Fibroblast of skin of back (primary cell): ENCODE data around the gene GNE.
"Not testable (repeated sequence)": the region's sequence is repeated elsewhere in the genome, so short reads cannot be mapped to it uniquely, and the experiment has no call there.

Experiments used
- DNase-seq: peaks from one replicate; pipeline ENCODE4 v3.0.0-alpha.2; 2013

The GNE gene

GRCh38 chr9:36264896-36265295, 6.6 kb upstream of the GNE start:
- DNase-seq = no peak

DNA sequence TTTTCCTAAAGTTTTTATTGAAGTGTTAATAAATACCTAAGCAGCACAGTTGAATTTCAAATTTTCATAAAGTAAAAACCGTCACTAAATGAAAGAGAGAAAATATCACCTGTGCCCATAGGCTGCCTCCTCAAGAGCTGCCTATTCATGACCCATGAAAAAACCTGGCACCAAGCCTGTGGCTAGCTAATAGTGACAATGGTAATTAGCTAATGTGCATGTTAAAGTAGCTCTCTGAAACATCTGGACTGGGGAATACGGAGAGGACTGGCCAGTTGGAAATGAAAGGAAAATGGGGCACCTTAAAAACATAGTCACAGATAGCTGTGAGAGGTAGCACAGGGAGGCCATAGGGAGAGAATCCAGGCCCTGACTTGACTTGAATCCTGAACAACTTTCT, 5.4 kb upstream of the GNE start:
- DNase-seq = no peak

DNA sequence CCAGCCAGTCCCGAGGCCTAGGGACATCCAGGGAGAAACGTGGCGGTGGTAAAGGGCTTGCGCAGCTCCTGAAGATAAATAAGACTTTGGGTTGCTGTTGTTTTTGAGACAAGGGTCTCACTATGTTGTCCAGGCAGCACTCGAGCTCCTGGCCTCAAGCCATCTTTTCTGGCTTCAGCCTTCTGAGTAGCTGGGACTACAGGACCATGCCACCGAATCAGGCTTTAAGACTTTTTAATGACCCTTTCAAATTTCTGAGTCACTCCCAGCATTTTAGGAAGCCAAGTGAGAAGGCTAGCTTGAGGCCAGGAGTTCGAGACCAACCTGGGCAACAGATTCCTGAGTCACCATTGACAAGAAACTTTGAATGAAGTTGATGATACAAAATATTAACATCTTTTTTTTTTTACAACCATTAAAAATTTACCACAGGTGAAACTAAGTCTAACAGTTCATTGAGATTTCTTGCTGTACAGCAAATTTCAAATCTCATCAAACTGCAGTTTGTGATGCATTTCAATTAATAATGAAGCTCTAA, 817 bp upstream of the GNE start:
- no peak for DNase-seq

GRCh38 chr9:36251428-36251827, 6.8 kb downstream of the GNE start:
- no peak for DNase-seq

- DNase-seq = no peak
These were observed 8.2 kb downstream of the GNE start for GRCh38 chr9:36250079-36250478.

GRCh38 chr9:36249189-36249588, 9.1 kb downstream of the GNE start:
- no peak for DNase-seq

DNA sequence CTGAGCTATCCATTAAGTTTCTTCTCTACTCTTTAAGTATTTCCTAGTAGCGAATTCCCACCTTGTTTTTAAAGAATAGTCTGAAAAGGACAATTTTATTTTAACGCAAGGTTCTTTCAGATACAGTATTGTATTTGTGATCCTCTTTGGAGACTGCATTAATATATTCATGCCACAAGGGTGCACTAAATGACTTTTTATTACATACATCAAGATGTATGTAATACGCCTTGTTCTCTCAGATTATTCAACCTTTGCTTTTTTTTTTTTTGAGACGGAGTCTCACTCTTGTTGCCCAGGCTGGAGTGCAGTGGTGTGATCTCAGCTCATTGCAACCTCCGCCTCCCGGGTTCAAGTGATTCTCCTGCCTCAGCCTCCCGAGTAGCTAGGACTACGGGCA, 10.2 kb downstream of the GNE start:
- DNase-seq = peak; percentile 63

DNA sequence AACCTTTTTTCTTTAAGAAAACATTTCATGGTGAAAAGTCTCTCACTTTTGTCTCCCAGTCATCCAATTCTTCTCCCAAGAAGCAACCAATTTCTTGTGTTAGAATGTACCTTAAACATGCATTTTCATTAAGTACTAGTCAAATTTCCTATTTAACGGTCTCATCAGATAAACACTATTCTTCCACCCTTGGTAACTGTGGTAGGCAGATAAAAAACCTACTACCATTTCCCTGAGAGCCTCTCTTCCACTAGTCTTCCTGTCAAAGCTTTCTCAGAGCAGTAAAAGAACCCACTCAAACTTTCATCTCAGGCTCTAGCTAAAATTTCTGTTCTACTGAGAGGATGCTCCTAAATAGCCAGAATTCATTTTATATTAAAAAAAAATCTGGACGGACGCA, 10.9 kb downstream of the GNE start:
- DNase-seq = no peak

- no peak for DNase-seq
These were observed 12.3 kb downstream of the GNE start for GRCh38 chr9:36245906-36246305.

DNA sequence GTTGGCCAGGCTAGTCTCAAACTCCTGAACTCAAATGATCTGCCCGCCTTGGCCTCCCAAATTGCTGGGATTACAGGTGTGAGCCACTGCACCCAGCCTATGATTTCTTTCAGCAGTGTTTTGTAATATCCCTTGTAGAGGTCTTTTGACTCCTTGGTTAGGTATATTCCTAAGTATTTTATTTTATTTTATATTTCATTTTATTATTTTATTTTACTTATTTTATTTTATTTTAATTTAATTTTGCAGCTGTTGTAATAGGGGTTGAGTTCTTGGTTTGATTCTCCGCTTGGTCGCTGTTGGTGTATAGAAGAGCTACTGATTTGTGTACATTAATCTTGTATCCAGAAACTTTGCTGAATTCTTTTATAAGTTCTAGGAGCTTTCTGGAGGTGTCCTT, 18.6 kb downstream of the GNE start:
- DNase-seq = not testable (repeated sequence)

DNA sequence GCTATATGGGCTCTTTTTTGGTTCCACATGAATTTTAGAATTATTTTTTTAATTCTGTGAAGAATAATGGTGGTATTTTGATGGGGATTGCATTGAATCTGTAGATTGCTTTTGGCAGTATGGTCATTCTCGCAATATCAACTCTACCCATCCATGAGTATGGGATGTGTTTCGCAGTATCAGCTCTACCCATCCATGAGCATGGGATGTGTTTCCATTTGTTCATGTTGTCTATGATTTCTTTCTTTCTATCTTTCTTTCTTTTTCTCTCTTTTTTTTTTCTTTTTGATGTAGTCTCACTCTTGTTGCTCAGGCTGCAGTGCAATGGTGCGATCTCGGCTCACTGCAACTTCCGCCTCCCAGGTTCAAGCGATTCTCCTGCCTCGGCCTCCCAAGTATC, 19.0 kb downstream of the GNE start:
- DNase-seq = not testable (repeated sequence)

GRCh38 chr9:36237230-36237629, 21.0 kb downstream of the GNE start:
- no peak for DNase-seq

DNA sequence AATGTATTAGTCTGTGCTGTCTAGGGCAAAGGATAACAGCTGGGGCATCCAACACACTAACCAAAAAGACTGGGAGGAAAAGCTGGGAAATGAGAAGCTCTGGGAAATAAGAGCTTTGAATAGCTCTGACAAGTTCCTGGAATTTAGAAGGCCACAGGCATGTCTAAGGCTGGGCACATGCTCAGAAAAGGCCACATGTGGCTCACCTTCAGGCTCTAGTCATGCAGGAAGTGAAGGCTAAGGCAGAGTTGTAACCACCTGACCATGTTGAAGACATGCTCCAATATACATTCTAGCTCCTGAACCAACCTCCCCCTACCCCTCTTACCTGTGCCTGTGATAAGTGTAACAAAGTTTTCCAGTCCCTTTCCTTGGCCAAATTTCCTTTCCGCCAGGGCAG, 35.8 kb downstream of the GNE start:
- no peak for DNase-seq

DNA sequence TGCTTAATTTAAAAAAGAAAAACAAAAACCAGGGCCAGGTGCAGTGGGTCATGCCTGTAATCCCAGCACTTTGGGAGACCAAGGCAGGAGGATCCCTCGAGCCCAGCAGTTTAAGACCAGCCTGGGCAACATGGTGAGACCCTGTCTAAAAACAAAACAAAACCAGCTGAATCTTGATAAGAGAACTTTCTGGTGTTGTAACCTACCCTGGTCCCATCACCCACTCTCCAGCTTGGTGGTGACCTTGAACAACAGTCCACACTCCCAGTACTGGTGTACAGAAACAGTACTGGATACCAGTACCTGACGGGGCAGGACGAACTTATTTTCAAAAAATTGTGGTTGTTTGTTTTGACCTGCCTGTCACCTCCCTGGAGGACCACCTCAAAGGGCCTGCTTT, 36.6 kb downstream of the GNE start:
- DNase-seq = no peak

GRCh38 chr9:36218411-36218901, 39.8 kb downstream of the GNE start:
- no peak for DNase-seq

GRCh38 chr9:36218011-36218410, 40.2 kb downstream of the GNE start:
- DNase-seq = no peak

DNA sequence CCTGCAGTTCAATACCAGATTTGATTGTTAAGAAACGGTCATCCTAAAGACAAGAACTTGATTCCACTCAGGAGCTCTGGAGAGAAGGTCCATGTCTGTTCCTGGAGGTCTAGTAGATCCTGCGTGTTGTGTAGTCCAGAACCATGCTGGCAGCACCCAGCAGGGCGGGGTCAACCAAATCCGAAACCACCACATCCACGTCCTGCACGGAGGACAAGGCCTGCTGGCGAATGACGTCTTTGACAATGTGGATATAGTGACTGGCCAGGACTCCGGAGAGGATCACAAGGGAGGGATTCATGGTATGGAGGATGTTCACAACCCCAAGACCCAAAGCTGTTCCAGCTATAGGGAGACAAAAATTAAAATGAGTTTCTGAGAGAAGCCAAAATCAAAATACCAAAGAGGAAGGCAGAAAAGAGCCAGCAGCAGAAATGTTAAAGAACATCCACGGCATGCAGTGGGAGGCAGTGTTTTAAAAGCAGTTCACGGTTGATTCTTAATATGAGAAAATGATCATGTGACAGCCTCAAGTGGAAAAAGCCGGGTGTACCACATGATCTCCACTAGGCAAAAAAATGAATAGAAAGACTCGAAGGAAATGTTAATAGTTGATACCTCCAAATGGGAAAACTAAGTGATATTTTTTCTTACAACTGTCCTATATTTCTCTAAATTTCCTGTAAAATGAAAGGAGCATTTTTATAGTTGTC, 40.8 kb downstream of the GNE start:
- no peak for DNase-seq

DNA sequence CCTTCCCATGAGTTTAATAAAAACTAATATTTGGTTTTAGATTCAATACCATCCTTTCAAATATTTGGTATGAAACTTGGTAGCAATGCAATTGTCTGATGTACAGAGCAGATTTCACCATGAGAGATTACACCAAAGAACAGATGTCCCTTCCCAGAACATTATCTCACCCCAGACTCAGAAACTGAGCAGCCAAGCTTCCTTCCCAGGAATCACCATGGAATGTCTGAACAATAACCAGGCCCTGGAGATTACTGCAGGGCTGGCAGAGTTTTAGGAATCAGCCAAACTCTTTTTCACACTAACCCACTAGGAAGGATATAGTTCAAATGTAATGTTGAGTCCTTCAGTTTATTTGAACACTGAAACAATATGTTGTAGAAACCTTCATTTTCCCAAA, 43.7 kb downstream of the GNE start:
- DNase-seq = peak; percentile 34

GRCh38 chr9:36213989-36214388, 44.3 kb downstream of the GNE start:
- no peak for DNase-seq

DNA sequence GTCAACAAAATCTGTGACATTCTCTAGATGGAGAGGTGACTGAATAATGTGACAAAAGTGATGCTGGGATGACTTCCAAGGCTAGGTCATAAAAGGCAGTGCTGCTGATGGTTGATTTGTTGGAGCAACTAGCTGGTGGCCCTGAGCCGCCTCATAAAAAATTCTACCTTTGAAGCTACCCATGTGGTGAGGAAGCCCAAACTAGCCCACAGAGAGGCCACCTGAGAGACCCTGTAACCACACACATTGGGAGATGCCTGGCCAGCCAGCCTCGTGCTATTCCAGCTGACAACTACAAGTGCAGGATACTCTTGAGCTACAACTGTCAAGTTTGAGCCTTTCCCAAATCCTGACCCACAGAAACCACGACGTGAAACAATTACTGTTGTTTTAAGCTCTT, 44.9 kb downstream of the GNE start:
- DNase-seq = no peak

- DNase-seq = no peak
These were observed 46.7 kb downstream of the GNE start for GRCh38 chr9:36211510-36211909.

- no peak for DNase-seq
These were observed 47.5 kb downstream of the GNE start for GRCh38 chr9:36210722-36211121.

- DNase-seq = no peak
These were observed 49.6 kb downstream of the GNE start for GRCh38 chr9:36208521-36209253.

- DNase-seq = no peak
These were observed 50.7 kb downstream of the GNE start for GRCh38 chr9:36207546-36208012.
